ENCODE measurements around the gene DHRS2. TPM values are rescaled to one million over a fixed set of nuclear protein-coding genes. Genes with fewer than 3 reads are reported as not detected.

The DHRS2 gene
- total and polyA plus RNA-seq, 4 donors: 0.08 to 0.67 (median 0.36) TPM

- Histone ChIP-seq H3K36me3 (ENCODE audit: control insufficient read depth in 4 of 4, insufficient read depth in 4 of 4, low read length in 4 of 4) (no peaks in the 10 kb centered on the region), H3K9ac (ENCODE audit: insufficient read depth in 1 of 2, low read length in 2 of 2) (no peak overlapping the region), H3K4me1 (ENCODE audit: control insufficient read depth in 5 of 5, insufficient read depth in 5 of 5, low read length in 5 of 5) (peaks cover 0 to 12% (median 0%) of the 10 kb centered on the region in 5 donors), H3K27me3 (ENCODE audit: control insufficient read depth in 3 of 3, insufficient read depth in 3 of 3, low read length in 2 of 3) (no peaks in the 10 kb centered on the region), H3K9me3 (ENCODE audit: control insufficient read depth in 4 of 4, insufficient read depth in 3 of 4, low read length in 3 of 4) (no peaks in the 10 kb centered on the region), H3K27ac (ENCODE audit: low read depth in 1 of 2, low read length in 1 of 2) (no peak overlapping the region), H3K4me3 (no peak overlapping the region)
- DNase-seq (no peak), ATAC-seq (ENCODE audit: insufficient read depth, low FRiP score) (no peak)
- 69 to 81% methylated on average over 1 of the region's 1 CpG for WGBS, 2 donors
- no peak for TF ChIP-seq CTCF (IDR thresholded peaks at IDR 0.05; ENCODE audit: control extremely low read depth, extremely low read depth)
These were observed 23.4 kb upstream of the DHRS2 start for GRCh38 chr14:23612802-23613201.

- WGBS, 2 donors: 67 to 85% methylated on average over 6 of the region's 6 CpGs
- Histone ChIP-seq H3K4me3 (no peak overlapping the region), H3K4me1 (ENCODE audit: control insufficient read depth in 5 of 5, insufficient read depth in 5 of 5, low read length in 5 of 5) (peaks cover 0 to 12% (median 0%) of the 10 kb centered on the region in 5 donors), H3K9me3 (ENCODE audit: control insufficient read depth in 4 of 4, insufficient read depth in 3 of 4, low read length in 3 of 4) (no peaks in the 10 kb centered on the region), H3K27me3 (ENCODE audit: control insufficient read depth in 3 of 3, insufficient read depth in 3 of 3, low read length in 2 of 3) (no peaks in the 10 kb centered on the region), H3K9ac (ENCODE audit: insufficient read depth in 1 of 2, low read length in 2 of 2) (no peak overlapping the region), H3K27ac (ENCODE audit: low read depth in 1 of 2, low read length in 1 of 2) (peak overlapping the region in 1 of 2 donors; percentile 24), H3K36me3 (ENCODE audit: control insufficient read depth in 4 of 4, insufficient read depth in 4 of 4, low read length in 4 of 4) (no peaks in the 10 kb centered on the region)
- ATAC-seq (ENCODE audit: insufficient read depth, low FRiP score) (no peak), DNase-seq (peak in 1 of 3 donors; percentile 36)
- TF ChIP-seq CTCF (IDR thresholded peaks at IDR 0.05; ENCODE audit: control extremely low read depth, extremely low read depth): no peak
These were observed 22.7 kb upstream of the DHRS2 start for GRCh38 chr14:23613242-23614070.

GRCh38 chr14:23614395-23614828 is 21.8 kb upstream of the DHRS2 start:
- H3K4me3 ChIP-seq: no peak overlapping the region
- no peak for TF ChIP-seq CTCF (IDR thresholded peaks at IDR 0.05; ENCODE audit: control extremely low read depth, extremely low read depth)
- no peaks in the 10 kb centered on the region for H3K27me3 ChIP-seq (ENCODE audit: control insufficient read depth in 3 of 3, insufficient read depth in 3 of 3, low read length in 2 of 3)
- no peak for DNase-seq
- no peaks in the 10 kb centered on the region for H3K36me3 ChIP-seq (ENCODE audit: control insufficient read depth in 4 of 4, insufficient read depth in 4 of 4, low read length in 4 of 4)
- no peaks in the 10 kb centered on the region for H3K9me3 ChIP-seq (ENCODE audit: control insufficient read depth in 4 of 4, insufficient read depth in 3 of 4, low read length in 3 of 4)
- H3K27ac ChIP-seq (ENCODE audit: low read depth in 1 of 2, low read length in 1 of 2): peak overlapping the region in 1 of 2 donors; percentile 32
- H3K4me1 ChIP-seq (ENCODE audit: control insufficient read depth in 5 of 5, insufficient read depth in 5 of 5, low read length in 5 of 5): peaks cover 0 to 12% (median 0%) of the 10 kb centered on the region in 5 donors
- no peak overlapping the region for H3K9ac ChIP-seq (ENCODE audit: insufficient read depth in 1 of 2, low read length in 2 of 2)
- 77 to 85% methylated on average over 2 of the region's 2 CpGs for WGBS, 2 donors
- no peak for ATAC-seq (ENCODE audit: insufficient read depth, low FRiP score)
